Ishikawa (cell line): ENCODE measurements around the gene ICAM1.

Experiments used
- CEBPB ChIP-seq: IDR thresholded peaks from 2 replicates; pipeline ENCODE4 v1.6.1; 2012
- CREB1 ChIP-seq: IDR thresholded peaks from 2 replicates; pipeline ENCODE4 v1.6.1; 2012; ENCODE audit warnings: low read depth
- EGR1 ChIP-seq: IDR thresholded peaks from 2 replicates; pipeline ENCODE4 v1.6.1; 2012
- EP300 ChIP-seq: IDR thresholded peaks from 2 replicates; pipeline ENCODE4 v1.6.1; 2012; ENCODE audit warnings: borderline replicate concordance
- FOXM1 ChIP-seq: IDR thresholded peaks from 2 replicates; pipeline ENCODE4 v1.6.1; 2012; ENCODE audit warnings: low read depth, borderline replicate concordance
- MAX ChIP-seq: IDR thresholded peaks from 2 replicates; pipeline ENCODE4 v1.6.1; 2012
- NFIC ChIP-seq: IDR thresholded peaks from 2 replicates; pipeline ENCODE4 v1.6.1; 2012
- RAD21 ChIP-seq: IDR thresholded peaks from 2 replicates; pipeline ENCODE4 v1.6.1; 2012; ENCODE audit warnings: low read depth
- REST ChIP-seq: IDR thresholded peaks from 2 replicates; pipeline ENCODE4 v1.6.1; 2012; ENCODE audit warnings: low read depth, mild to moderate bottlenecking
- TAF1 ChIP-seq: IDR thresholded peaks from 2 replicates; pipeline ENCODE4 v1.6.1; 2012; ENCODE audit warnings: low read depth, mild to moderate bottlenecking
- TCF12 ChIP-seq: IDR thresholded peaks from 2 replicates; pipeline ENCODE4 v1.6.1; 2012; ENCODE audit warnings: low read depth
- TEAD4 ChIP-seq: IDR thresholded peaks from 2 replicates; pipeline ENCODE4 v1.6.1; 2012
- USF1 ChIP-seq: IDR thresholded peaks from 2 replicates; pipeline ENCODE4 v1.6.1; 2012
- YY1 ChIP-seq: IDR thresholded peaks from 2 replicates; pipeline ENCODE4 v1.6.1; 2012; ENCODE audit warnings: low read depth
- ZBTB7A ChIP-seq: IDR thresholded peaks from 2 replicates; pipeline ENCODE4 v1.6.1; 2012; ENCODE audit warnings: low read depth

ICAM1 gene

GRCh38 chr19:10294368-10294697, 23.4 kb downstream of the ICAM1 start:
- TF ChIP-seq YY1 (no peak), RAD21 (no peak), FOXM1 (no peak), ZBTB7A (no peak), MAX (no peak)

- TF ChIP-seq ZBTB7A: peak; percentile 64; the same call in 1 of the 2 replicates
- TF ChIP-seq REST: no peak
- peak; percentile 54 for TF ChIP-seq USF1
- no peak for TF ChIP-seq EGR1
- TF ChIP-seq CREB1: no peak
- TF ChIP-seq NFIC: peak; percentile 84
- peak; percentile 64 for TF ChIP-seq TCF12
- peak; percentile 90 for TF ChIP-seq MAX
- peak; percentile 23; the same call in 1 of the 2 replicates for TF ChIP-seq TEAD4
- no peak for TF ChIP-seq CEBPB
- no peak for TF ChIP-seq TAF1
- TF ChIP-seq FOXM1: no peak
- TF ChIP-seq RAD21: no peak
- TF ChIP-seq YY1: no peak
- no peak for TF ChIP-seq EP300
Observed at GRCh38 chr19:10295305-10295846, 24.5 kb downstream of the ICAM1 start.

GRCh38 chr19:10295847-10296591, 25.1 kb downstream of the ICAM1 start:
- TF ChIP-seq MAX (no peak), TAF1 (no peak), REST (no peak), RAD21 (no peak), CEBPB (no peak), ZBTB7A (no peak), TEAD4 (no peak), CREB1 (no peak), YY1 (no peak), NFIC (no peak), EP300 (no peak), TCF12 (no peak), USF1 (no peak), FOXM1 (no peak), EGR1 (no peak)

GRCh38 chr19:10299545-10300458, 28.9 kb downstream of the ICAM1 start:
- TF ChIP-seq CEBPB (no peak), TCF12 (no peak), CREB1 (no peak), MAX (no peak), ZBTB7A (no peak), YY1 (no peak), RAD21 (no peak), NFIC (no peak), EGR1 (no peak)
